ENCODE measurements around the gene NUP62.

The NUP62 gene

DNA sequence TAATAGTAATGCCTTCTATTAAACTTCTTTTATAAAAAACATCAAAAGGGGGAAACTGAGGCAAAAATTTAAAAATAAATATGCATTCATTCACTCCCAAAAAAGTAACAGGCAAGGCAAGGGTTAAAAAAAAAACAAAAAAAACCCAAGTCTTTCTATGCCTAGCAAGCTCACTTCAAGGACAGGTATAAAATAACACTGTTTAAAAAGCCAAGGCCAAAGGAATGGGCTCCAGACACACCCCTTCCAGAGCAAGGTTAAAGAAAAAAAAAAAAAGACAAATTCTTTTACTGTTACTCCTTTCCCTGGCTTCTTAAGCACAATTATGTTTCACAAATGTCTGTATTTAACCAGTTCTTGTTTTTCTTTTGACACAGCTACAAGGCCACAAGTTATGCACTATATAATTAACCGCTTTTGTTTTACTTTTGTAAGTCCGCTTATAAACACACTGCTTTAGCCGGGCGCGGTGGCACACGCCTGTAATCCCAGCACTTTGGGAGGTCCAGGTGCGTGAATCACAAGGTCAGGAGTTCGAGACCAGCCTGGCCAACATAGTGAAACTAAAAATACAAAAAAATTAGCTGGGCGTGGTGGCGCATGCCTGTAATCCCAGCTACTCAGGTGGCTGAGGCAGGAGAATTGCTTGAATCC lies 28.1 kb upstream of the NUP62 start:
- TF ChIP-seq, protein P1, sequence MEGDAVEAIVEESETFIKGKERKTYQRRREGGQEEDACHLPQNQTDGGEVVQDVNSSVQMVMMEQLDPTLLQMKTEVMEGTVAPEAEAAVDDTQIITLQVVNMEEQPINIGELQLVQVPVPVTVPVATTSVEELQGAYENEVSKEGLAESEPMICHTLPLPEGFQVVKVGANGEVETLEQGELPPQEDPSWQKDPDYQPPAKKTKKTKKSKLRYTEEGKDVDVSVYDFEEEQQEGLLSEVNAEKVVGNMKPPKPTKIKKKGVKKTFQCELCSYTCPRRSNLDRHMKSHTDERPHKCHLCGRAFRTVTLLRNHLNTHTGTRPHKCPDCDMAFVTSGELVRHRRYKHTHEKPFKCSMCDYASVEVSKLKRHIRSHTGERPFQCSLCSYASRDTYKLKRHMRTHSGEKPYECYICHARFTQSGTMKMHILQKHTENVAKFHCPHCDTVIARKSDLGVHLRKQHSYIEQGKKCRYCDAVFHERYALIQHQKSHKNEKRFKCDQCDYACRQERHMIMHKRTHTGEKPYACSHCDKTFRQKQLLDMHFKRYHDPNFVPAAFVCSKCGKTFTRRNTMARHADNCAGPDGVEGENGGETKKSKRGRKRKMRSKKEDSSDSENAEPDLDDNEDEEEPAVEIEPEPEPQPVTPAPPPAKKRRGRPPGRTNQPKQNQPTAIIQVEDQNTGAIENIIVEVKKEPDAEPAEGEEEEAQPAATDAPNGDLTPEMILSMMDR (conservative IDR thresholded peaks at IDR 0.05; ENCODE audit: control insufficient read depth, insufficient read depth, low read depth, low read length) = no peak
- no peak for DNase-seq (ENCODE audit: low read depth)
- no peak overlapping the region for H3K4me3 ChIP-seq (ENCODE audit: control insufficient read depth, low read depth, low read length)

DNA sequence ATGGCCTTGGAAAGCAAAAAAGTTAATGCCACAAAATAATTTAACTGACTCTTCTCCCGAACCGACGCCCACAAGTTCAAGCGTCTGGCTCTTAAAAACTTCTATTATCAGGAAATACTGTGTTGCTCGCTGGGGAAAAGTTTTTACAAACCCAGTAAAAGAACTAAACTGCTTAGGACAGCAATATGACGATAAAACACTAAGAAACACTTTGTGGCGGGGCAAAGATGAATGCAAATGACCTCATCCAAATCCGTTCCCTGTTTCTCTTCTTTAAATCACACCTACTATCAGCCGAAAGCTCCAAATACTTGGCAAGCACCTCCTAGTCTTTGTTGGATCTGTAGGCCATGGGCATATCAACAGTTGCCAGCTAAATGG lies 26.8 kb upstream of the NUP62 start:
- no peak for DNase-seq (ENCODE audit: low read depth)
- TF ChIP-seq, protein P1 (conservative IDR thresholded peaks at IDR 0.05; ENCODE audit: control insufficient read depth, insufficient read depth, low read depth, low read length) = no peak
- no peak overlapping the region for H3K4me3 ChIP-seq (ENCODE audit: control insufficient read depth, low read depth, low read length)

DNA sequence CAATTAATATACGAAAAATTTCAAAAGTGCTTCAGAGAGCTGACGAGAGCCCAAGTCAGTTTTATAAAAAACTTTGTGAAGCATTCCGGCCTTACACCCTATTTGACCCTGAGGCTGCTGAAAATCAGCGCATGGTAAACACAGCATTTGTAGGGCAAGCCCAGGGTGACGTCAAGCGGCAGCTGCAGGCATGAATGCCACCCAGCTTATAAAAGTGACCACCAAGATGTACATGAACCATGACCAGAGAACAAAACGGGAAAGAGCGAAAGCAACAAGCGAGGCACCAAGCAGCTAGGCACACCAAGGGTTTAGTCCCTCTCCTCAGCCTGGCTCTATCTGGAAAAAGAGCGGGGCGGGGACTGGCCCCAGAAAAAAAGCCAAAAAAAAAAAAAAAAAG lies 25.6 kb upstream of the NUP62 start:
- H3K4me3 ChIP-seq (ENCODE audit: control insufficient read depth, low read depth, low read length) = no peak overlapping the region
- TF ChIP-seq, protein P1 (conservative IDR thresholded peaks at IDR 0.05; ENCODE audit: control insufficient read depth, insufficient read depth, low read depth, low read length) = no peak
- no peak for DNase-seq (ENCODE audit: low read depth)

DNA sequence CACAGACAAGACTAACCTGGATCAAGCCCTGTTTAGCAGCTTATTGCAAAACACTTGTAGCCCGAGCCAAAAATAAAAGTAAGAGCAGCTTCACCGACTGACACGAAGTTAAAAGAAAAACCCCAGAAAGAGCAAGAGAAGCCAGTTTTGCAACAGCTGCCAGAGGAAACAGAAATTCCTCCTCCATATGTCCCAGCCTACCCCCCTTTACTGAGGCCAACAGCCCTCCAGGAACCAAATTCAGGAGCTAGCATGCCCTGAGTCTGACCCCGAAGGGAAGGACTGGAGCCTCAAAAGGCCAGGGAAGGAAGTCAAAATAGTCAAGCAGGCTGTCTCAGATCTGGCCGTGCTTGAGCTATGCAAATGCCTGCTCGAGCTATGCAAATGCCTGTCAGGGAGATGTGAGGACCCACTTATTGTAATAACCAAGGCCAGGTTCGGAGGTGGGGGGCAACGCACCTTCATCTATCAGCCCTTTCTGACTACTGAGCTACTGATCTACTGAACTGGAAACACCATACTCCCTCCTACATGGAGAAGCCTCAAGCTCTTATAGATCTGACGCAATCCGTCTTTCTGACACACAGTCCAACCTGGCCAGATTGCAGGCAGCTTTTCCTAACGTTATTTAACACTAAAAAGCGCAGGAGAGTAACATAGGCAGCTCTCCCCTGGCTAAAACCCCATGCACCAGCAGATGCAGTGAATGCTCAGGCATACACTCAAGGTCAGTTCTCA lies 25.0 kb upstream of the NUP62 start:
- TF ChIP-seq, protein P1 (conservative IDR thresholded peaks at IDR 0.05; ENCODE audit: control insufficient read depth, insufficient read depth, low read depth, low read length) = no peak
- H3K4me3 ChIP-seq (ENCODE audit: control insufficient read depth, low read depth, low read length) = no peak overlapping the region
- peak; percentile 23 for DNase-seq (ENCODE audit: low read depth)

DNA sequence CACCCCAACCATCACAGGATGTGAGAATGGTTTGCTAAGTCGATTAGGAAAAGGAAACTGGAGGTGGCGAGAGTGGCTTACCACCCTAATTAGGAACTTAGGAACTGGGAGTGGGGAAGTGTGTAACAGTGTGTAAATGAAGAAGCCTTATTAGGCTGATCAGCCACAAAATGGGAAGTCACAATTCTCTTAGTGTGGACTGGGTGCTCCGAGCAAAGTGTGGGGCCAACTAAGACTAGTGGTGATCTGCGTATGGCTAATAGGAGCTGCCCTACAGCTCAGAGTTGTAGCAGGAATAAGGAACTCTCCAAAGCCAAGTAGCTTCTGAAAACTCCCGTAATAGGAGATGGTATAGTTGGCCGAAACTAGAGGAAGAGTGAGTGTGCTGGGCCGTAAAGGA lies 24.1 kb upstream of the NUP62 start:
- no peak overlapping the region for H3K4me3 ChIP-seq (ENCODE audit: control insufficient read depth, low read depth, low read length)
- TF ChIP-seq, protein P1 (conservative IDR thresholded peaks at IDR 0.05; ENCODE audit: control insufficient read depth, insufficient read depth, low read depth, low read length) = no peak
- no peak for DNase-seq (ENCODE audit: low read depth)

DNA sequence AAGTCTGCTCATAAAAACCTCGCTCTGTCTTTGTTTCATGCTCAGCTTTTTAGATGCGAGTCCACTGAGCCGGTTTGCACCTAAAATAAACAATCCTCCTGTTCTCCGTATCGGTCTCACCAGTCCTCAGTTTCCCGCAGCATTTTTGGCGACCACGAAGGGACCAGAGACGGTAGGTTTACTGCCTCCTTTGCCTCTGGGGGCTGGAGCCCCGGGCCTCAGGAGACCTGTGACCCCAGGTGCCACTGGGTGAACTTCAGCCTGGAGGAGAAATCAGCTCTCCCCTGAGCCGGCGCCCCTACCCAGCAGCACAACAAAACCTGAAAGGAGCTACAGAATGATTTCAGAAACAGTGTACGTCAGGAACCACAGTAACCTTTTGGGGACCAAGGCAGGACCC lies 23.6 kb upstream of the NUP62 start:
- H3K4me3 ChIP-seq (ENCODE audit: control insufficient read depth, low read depth, low read length) = no peak overlapping the region
- TF ChIP-seq, protein P1 (conservative IDR thresholded peaks at IDR 0.05; ENCODE audit: control insufficient read depth, insufficient read depth, low read depth, low read length) = no peak
- no peak for DNase-seq (ENCODE audit: low read depth)
